K562 (cell line): ENCODE results near the gene PIK3CB. TPM values are rescaled to one million over a fixed set of nuclear protein-coding genes. Genes with fewer than 3 reads are reported as not detected.

Experiments
- AFF1 ChIP-seq, 2 experiments: fragments of 450-650 bp; IDR thresholded peaks; 2 replicates each; pipeline ENCODE4 v1.6.1; 2018; ENCODE audit warnings: mild to moderate bottlenecking in 2 of 2, low read depth in 1 of 2; ENCODE audit not compliant: partially characterized antibody in 2 of 2
- CREM ChIP-seq: IDR thresholded peaks from 2 replicates; pipeline ENCODE4 v1.6.1; 2014; ENCODE audit warnings: antibody characterized with exemption, low read depth
- ETV5 ChIP-seq: sonication (generic); formaldehyde crosslinking; IDR thresholded peaks from 2 replicates; pipeline ENCODE4 v1.4.0; 2020; ENCODE audit warnings: low read depth, mild to moderate bottlenecking, missing genetic modification reagents
- FOXJ3 ChIP-seq: sonication (generic); formaldehyde crosslinking; IDR thresholded peaks from 2 replicates; pipeline ENCODE4 v1.4.0; 2020; ENCODE audit warnings: mild to moderate bottlenecking, missing genetic modification reagents
- FOXK1 ChIP-seq: sonication (generic); formaldehyde crosslinking; IDR thresholded peaks from 2 replicates; pipeline ENCODE4 v1.8.0; 2022; ENCODE audit warnings: missing genetic modification reagents, mild to moderate bottlenecking, borderline replicate concordance
- HOXB6 ChIP-seq: fragments of 250-450 bp; sonication (Bioruptor Pico); IDR thresholded peaks from 2 replicates; pipeline ENCODE4 v1.5.1; 2022; ENCODE audit warnings: mild to moderate bottlenecking, borderline replicate concordance
- LEF1 ChIP-seq: fragments of 450-650 bp; IDR thresholded peaks from 2 replicates; pipeline ENCODE4 v1.6.1; 2016; ENCODE audit warnings: mild to moderate bottlenecking
- MAFK ChIP-seq: IDR thresholded peaks from 2 replicates; pipeline ENCODE4 v1.6.1; 2011; ENCODE audit warnings: low read length, improper control_type of control experiment
- MCM2 ChIP-seq: fragments of 450-650 bp; IDR thresholded peaks from 2 replicates; pipeline ENCODE4 v1.6.1; 2017; ENCODE audit warnings: low read depth, mild to moderate bottlenecking
- SIX5 ChIP-seq, 2 experiments: IDR thresholded peaks; 2 replicates each; pipeline ENCODE4 v1.6.1; 2011; ENCODE audit warnings: low read length in 2 of 2, borderline replicate concordance in 1 of 2, low read depth in 1 of 2, mild to moderate bottlenecking in 1 of 2, moderate library complexity in 1 of 2; ENCODE audit not compliant: insufficient read depth in 1 of 2
- SMARCC2 ChIP-seq: fragments of 450-650 bp; IDR thresholded peaks from 2 replicates; pipeline ENCODE4 v1.6.1; 2017; ENCODE audit warnings: antibody characterized with exemption, moderate library complexity, mild to moderate bottlenecking, low read depth
- TAL1 ChIP-seq: fragments of 450-650 bp; IDR thresholded peaks from 2 replicates; pipeline ENCODE4 v1.6.1; 2016; ENCODE audit warnings: mild to moderate bottlenecking
- TSHZ1 ChIP-seq: fragments of 250-450 bp; sonication (Bioruptor Pico); IDR thresholded peaks from 2 replicates; pipeline ENCODE4 v1.4.0; 2020; ENCODE audit warnings: mild to moderate bottlenecking, moderate library complexity
- UBTF ChIP-seq, 2 experiments: IDR thresholded peaks; 2 replicates each; pipeline ENCODE4 v1.6.1; 2012; ENCODE audit warnings: improper control_type of control experiment in 2 of 2, low read depth in 2 of 2, low read length in 2 of 2, borderline replicate concordance in 1 of 2
- ZBTB33 ChIP-seq: sonication (generic); formaldehyde crosslinking; IDR thresholded peaks from 2 replicates; pipeline ENCODE4 v1.8.1; 2023; ENCODE audit warnings: mild to moderate bottlenecking, missing genetic modification reagents
- ZKSCAN3 ChIP-seq: fragments of 250-450 bp; sonication (Bioruptor Pico); IDR thresholded peaks from 2 replicates; pipeline ENCODE4 v1.4.0; 2020
- ZNF174 ChIP-seq: fragments of 250-450 bp; sonication (Bioruptor Pico); IDR thresholded peaks from 2 replicates; pipeline ENCODE4 v1.4.0; 2020; ENCODE audit warnings: mild to moderate bottlenecking
- polyA plus RNA-seq, 8 experiments: library from polyadenylated mRNA; depleted of rRNA in 4 of 8; stranded (reverse) in 5 of 8; unstranded in 3 of 8; fragments of >200 nt; fragmentation: Nextera tagmentation in 2 of 8; fragmentation: Illumina TruSeq in 1 of 8; extraction: Ambion mirVana in 2 of 8; extraction: Trizol in 1 of 8; gene quantifications; 2 replicates each; pipeline versions ENCODE4 v1.2.1 to v1.2.3, GENCODE V29; 2011 to 2014; ENCODE audit warnings: inconsistent platforms in 1 of 8, missing spikeins in 1 of 8
- total RNA-seq, 7 experiments: library from RNA; depleted of rRNA in 6 of 7; stranded (reverse); fragments of >200 nt in 6 of 7; fragmentation: Illumina TruSeq in 2 of 7; extraction: Trizol in 2 of 7; gene quantifications; 2 replicates each; pipeline versions ENCODE4 v1.2.1 to v1.2.3, GENCODE V29; 2011 to 2021; ENCODE audit warnings: low replicate concordance in 1 of 7

Gene PIK3CB
- total and polyA plus RNA-seq, 9 of the 15 experiments (the other 6 are each of a cell fraction or from before 2014, with no cell fraction given) = 15.3 to 62.6 (median 28.3) TPM

- TF ChIP-seq FOXJ3 (no peak), TAL1 (no peak), ZKSCAN3 (CRISPR knock-in tag) (no peak), TSHZ1 (CRISPR knock-in tag) (no peak), ETV5 (no peak), ZNF174 (no peak), UBTF (IDR thresholded peaks at IDR 0.05; ENCODE audit: borderline replicate concordance in 1 of 2, low read depth in 2 of 2, low read length in 2 of 2) (no peak), AFF1 (IDR thresholded peaks at IDR 0.05; ENCODE audit: low read depth in 1 of 2, partially characterized antibody in 2 of 2) (peak; percentile 22 to 77), CREM (no peak), FOXK1 (no peak), MAFK (no peak), MCM2 (no peak), HOXB6 (CRISPR knock-in tag) (no peak), SMARCC2 (no peak), SIX5 (IDR thresholded peaks at IDR 0.05; ENCODE audit: borderline replicate concordance in 1 of 2, insufficient read depth in 1 of 2, low read depth in 1 of 2, low read length in 2 of 2) (no peak), LEF1 (no peak), ZBTB33 (CRISPR knock-in tag) (peak; percentile 80)
Measured at GRCh38 chr3:138768125-138768524, 66.6 kb downstream of the PIK3CB start (continued).
